GM21447 (cell line): ENCODE results near the gene LMF1.
"Not testable (repeated sequence)": the region's sequence is repeated elsewhere in the genome, so short reads cannot be mapped to it uniquely, and the experiment has no call there.

Experiments
- ATAC-seq: cut with Tn5 transposase; IDR thresholded peaks from one replicate; pipeline ENCODE4 v1.9.1; 2021; ENCODE audit not compliant: unreplicated experiment

Gene LMF1

DNA sequence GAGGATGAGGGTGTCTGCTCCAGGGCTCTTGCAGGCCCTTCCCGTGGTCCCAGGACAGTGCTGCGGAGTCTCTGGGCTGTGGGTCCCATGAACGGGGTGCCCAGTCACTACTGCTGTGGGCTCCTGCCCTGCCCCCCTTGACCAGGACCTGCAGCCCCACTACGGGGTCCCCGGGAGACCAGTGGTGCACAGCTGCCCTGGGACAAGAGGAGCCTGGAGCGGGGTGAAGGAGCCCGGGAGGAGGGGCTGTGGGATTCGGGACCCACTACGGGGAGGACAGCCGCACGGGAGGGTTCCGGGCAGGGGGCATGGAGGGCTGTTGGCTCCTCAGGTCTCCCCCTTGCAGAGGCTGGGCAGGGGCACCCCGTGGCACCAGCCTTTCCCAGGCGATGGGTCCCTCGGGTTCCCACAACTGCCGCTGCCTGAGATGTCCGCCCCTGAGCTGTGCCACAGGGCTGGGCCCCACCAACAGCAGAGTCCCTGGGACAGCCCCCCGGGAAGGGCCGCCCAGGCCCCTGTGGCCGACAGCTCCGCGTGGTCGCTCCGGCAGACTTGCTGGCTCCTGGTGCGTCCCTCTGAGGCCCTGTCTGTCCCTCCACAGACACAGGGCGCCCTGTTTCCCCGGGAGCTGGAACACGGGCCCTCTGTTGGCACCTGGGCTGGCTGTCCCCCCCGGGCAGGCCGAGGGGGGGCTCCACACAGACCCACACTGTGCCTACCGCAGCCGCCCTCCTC, 118.2 kb downstream of the LMF1 start:
- no peak for ATAC-seq

DNA sequence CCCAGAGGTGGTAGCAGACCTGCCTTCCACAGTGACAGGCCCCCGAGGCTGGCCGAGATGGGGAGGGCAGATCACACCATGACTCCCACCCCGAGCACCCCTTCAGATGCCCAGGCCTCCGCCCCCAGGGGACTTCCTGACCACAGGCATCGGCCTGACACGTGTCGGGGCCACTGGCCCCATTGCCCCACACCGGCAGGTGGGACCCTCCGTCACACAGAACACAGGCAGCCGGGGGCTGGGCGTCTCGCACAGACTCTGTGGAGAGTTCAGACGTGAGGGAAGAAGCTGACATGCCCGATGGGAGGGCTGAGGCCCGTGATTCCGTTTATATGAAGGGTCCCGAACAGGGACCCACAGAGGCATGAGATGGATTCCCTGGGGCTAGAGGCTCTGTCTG, 118.9 kb downstream of the LMF1 start:
- ATAC-seq = no peak

DNA sequence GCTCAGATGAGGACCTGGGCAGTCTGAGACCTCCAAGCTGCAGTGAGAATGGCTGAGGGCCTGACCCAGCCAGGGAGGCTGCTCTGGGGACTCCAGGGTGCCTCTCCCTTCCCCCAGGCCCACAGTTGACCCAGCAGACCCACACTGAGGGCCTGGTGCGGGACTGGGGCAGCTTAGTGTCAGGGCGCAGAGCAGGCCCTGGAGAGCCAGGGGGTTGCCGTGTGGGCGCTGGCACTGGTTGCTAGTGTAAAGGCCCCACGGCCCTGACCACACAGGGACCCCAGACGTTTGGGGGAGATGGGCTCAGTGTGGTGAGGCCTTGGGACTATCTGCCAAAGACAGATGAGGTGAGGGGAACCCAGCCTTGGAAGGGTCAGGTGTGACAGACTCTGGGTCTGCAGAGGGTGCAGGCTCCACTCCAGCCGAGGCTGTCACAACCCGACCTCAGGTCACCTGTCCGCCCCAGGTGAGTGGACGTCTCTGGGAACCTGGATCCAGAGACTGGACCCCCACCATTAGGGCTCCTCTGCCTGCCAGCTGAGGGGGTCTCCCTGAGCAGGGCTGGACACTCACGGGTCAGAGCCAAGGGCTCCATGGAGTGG, 119.5 kb downstream of the LMF1 start:
- no peak for ATAC-seq

DNA sequence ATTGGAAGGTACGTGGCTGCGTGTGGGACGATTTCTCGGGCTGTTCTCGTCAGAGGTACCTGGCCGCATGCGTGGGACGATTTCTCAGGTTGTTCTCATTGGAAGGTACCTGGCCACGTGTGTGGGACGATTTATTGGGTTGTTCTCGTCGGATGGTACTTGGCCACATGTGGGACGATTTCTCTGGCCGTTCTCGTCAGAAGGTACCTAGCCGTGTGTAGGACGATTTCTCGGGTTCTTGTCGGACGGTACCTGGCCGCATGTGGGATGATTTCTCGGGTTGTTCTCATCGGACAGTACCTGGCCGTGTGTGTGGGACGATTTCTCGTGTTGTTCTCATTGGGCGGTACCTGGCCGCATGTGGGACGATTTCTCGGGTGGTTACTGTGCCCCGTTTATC, 120.1 kb downstream of the LMF1 start:
- no peak for ATAC-seq

DNA sequence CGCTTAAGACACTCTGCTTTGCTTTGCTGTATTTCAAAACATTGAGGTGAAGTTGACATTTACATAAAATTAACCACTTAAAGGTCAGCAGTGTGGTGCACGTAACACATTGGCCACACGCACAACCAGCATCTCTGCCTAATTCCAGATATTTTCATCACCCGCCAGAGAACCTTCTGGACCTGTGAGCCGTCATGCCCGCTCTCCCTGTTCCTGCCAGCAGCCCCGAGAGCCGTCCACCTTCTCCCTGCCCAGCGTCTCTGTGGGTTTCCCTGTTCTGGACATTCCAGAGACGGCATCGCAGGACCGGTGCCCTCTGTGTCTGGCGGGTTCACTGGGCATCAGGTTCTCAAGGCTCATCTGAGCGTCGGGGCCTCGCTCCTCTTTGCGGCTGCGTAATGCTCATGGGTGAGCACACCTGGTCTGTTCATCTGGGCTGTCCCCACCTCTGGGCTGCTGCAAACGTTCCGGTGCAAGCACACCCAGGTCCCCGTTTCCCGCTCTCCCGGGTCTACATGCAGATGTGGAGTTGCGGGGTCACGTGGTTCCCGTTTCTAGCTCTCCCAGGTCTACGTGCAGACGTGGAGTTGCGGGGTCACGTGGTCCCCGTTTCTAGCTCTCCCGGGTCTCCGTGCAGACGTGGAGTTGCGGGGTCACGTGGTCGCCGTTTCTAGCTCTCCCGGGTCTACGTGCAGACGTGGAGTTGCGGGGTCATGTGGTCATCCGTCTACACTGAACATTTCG, 122.1 kb downstream of the LMF1 start:
- ATAC-seq = no peak

DNA sequence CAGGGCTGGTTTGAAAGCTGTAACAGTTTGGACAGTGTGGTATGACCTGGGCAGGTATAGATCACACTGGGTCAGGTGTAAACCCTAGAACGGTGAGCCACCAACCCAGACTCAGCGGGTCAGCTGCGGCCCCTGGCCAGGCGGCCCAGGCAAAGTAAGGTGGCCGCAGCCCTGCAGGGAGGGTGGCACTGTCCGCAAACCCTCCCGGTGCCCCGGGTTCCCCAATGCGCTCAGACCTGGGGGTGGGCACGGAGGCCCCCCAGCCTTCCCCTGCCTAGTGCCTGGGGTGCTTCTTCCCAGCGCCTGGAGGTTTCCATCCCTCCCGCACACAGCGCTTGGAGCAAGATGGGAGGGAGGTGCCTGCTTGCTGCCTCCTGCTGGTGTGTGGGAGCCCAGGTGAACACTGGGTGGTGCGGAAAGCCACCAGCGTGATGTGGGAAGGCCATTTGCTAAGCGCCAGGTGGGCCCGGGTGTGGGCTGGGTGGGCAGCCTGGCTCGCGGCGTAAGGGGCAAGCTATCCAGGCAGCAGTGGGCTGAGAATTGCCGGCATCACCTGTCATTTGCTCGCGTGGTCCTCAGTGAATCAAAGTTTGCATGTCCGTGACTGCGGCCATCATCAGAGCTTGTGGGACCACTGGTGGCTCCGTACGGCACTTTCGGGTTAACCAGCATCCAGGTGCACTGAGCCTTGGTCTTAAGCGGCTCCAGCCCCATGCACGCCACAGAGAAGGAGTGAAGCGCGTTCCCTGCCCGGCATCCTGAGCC, 122.9 kb downstream of the LMF1 start:
- no peak for ATAC-seq

DNA sequence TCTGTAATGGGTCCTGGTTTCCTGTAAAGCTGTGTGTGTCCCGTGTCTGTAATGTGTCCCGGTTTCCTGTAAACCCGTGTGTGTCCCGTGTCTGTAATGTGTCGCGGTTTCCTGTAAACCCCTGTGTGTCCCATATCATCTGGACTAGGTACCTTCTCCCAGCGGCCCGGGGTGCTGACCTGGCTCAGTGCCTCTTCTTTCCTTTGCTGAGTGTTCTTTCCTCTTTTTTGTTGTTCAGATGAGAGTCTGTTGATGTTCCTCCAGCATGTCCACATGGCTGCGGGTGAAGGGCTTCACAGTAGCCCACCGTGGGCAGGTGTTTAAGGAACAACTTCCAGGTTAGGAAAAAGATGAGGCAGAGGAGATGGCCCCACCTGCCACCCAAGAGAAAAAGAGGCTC, 123.6 kb downstream of the LMF1 start:
- no peak for ATAC-seq

DNA sequence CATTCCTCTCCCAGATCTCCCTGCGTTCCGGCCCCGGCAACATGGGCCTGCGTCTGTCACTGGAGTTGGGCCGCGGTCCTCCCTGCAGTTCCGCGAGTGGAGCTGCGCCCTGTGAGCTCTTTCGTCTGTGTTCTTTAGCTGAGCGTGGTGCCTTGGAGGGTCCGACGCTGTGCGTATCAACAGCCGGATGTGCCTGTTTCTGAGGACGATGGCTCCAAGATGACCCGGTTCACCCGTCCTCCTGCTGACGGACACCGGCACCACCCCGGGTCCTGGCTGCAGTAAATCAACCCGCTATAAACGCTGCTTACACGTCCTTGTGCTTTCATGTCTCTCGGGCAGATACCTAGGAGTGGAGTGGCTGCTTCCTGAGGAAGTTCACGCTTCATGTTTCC, 125.4 kb downstream of the LMF1 start:
- ATAC-seq = no peak

DNA sequence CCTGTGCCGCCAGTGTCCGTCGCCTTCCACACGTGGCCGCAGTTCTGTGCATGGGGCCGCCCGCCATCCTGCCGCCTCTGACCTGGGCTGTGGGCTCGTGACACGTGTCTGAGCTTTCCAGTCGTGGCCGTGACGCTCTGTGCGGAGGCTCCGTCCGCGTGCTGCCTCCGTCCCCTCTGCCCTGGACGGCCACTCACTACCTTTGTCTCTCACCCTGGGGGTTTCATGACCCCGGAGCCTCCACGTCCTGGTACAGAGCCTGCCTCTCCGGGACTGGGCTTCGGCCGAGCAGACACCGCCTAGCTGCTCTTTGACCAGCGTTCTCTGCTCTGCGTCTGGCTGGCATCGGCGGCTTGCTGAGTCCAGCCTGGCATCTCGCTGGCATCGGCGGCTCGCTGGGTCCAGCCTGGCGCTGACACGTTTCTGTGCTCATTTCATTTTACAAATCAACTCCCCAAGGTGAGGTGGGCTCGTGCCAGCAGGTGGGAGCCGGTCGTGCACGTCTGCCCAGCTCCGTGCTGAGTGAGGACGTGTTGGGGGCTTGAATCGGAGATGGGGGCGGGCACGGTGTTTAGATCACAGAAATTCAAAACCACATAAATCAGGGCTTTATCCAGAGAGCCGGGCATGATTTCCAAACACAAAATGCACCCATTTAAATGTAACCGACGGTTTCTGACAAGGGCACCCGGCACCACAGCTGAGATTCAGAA, 126.0 kb downstream of the LMF1 start:
- no peak for ATAC-seq

DNA sequence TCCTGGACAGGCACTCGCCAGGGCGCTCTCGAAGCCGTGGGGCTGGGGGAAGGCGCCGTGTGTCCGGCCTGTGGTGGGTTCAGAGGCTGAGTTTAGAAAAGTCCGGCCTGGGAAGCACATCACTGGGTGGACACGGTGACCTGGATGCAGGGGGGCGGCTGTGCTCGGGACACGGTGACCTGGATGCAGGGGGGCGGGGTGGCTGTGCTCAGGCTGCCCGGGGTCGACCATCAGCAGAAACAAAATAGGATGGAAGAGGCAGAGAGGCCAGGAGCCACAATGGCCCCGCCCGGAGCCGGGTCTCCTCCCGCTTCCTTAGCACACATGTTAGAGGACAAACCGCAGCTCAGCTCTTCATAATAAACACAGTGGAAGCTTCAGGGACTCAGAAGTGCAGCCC, 127.0 kb downstream of the LMF1 start:
- ATAC-seq = no peak

DNA sequence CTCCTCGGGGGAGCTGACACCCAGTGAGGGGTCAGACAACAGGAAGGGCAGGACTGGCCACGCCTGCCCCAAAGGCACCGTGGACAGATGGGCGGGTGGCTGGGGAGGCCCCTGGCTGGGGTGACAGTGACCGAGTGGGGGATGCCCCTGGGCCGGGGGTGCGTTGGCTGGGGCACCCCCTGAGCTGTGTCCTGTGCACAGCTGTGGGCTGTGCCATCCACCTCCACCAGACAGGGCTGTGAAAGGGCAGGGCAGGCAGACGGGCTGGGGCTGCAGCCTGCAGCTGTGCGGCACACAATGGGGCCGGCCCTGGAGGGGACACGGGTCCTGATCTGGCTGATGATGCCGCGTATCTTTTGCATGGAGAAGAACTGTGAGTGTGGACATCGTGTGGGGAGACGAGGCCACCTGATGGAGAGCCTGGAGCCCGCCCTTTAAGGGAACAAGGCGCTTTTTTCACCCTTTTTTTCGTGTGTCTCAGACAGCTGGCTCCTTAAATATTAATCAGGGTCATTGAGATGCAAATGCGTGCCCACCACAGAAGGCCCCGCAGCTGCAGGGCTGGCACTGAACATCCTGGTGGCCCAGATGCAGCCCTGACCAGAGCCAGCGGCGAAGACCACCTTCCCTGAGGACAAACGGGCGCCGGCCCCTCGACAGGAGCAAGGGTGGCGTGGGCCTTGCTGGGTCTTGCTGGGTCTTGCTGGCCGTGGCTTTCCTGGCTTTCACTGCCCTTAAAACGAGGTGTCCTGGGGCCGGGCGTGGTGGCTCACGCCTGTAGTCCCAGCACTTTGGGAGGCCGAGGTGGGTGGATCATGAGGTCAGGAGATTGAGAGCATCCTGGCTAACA, 127.8 kb downstream of the LMF1 start:
- ATAC-seq = no peak

DNA sequence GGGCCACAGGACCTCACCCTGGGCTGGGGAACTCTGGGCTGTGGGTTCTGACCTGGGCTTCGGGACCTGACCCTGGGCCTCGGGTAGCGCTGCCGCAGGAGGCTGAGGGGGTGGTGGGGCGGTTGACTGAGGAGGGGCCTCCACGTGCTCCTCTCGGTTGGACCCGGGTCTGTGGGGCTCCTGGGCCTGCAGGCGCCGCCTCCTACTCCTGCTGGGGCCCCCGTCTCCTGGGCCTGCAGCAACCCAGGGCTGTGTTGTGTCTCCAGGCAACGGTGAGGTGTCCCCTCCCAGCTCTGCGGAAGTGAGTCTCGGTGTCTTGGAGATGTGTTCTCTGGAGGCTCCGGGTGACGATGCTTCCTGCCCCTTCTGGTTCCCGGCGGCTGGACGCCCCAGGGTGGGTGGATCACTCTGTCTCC, 128.7 kb downstream of the LMF1 start:
- no peak for ATAC-seq

DNA sequence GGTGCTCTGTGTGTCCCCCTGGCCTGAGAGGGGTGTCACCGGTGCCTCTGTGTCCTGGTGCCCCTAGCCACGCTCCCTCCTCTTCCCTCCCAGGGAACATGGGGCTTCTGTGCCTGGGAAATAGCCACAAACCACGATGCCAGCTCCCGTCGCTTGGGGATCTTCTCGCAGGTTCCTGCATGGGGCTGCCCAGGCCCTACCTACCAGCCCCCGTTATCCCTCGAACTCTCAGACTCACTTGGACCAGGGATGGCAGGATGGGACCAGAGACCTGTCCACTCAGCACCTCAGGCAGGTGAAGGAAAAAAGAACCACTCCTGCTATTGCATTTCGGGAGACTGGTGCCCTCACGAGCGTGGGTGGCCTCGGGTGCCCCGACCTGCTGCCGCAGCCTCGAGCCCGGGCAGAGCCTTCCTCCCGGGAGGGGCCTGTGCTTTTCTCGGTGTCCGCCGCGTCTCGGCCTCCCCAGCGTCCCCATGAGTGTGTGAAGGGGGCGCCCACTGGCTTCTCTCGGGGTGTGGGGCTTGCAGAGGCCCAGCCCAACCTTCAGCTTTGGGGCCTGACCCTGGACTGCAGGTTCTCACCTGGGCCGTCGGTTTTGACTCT, 129.2 kb downstream of the LMF1 start:
- ATAC-seq = no peak

DNA sequence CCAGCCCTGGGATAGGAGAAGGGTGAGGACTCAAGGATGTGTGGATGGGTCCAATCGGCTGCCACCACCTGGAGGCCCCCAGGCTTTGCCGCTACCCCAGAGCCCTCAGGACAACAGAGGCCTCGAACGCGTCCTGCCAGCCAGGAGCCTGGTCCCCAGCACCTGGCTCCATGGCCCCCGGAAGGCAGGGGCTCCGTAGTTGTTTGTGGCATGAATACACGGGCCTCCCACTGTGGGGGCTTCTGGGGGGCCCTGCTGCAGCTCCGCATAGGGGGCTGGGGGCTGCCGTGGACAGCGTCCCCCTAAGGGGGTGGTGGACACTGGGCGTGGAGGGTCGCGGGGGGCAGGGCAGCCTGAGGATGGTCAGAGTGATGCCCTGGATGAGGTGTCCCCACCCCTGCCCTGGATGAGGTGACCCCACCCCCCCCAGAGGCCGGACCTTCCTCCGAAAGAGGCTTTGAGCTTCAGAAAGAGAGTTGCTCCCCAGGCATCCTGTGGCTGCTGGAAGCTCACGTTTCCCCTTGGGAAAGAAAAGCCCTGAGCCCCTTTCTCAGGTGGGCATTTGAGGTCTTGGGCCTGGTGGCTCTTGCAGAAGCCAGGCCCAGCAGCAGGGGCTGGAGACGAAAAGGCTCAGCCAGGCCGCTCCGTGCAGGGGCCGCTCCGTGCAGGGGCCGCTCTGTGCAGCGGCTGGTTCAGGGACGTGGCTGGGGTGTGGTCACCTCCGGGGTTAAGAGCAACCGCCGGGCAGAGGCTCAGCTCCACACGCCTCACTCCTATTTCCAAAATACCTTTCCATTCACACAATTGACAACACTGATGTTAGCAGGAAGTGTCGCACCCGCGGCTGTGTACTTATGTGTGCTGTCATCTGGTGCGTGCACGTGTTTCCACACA, 130.0 kb downstream of the LMF1 start:
- no peak for ATAC-seq

DNA sequence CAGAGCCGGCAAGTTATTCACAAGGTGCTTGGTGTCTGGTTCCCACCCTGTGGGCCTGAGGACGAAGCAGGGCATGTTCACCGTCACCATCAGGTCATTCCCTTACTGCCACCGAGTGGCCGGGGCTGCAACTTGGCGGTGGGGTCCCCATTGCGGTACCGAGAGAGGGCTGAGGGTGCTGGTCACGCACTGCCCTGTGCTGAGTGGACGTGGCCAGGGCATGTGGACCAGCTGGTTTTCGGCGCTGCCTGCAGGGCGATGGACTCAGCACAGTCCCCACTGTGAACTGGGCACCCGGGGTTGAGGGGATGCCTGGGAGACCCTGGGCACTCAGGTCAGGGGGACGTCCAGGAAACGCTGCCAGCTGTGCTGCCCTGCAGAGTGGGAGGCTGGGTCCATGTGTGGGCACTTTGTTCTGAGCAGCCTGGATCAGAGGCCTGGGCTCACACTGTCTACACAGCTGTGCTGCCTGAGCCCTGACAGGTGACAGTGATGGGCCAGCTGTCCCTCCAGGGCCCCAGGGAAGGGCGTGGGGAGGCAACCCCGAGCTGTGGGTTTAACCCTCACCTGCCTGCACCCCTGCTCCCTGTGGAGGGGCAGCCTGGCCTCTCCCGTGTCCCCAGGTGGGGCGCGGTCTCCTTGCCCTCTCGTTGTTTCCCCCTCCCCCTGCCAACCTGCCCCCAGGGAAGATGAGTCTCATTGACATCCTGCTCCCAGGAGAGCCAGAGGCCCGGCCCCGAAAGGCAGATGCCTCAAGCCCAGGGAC, 131.0 kb downstream of the LMF1 start:
- ATAC-seq = no peak

DNA sequence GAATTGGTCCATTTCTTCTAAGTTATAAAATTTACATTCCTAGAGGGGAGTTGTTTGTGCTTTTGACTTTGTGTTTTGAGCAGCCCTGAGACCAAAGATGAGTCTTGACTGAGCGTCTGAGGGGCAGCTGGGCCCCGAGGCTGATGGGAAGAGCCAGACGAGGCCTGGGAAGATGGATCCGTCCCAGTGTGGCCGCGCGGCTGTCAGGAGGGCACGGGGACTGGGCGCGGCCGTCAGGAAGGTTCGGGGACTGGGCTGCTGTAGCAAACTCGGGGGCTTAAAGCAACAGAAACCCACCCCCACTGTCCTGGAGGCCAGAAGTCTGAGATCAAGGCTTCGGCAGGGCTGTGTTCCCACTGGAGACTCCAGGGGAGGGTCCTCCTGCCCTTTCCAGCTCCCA, 132.0 kb downstream of the LMF1 start:
- no peak for ATAC-seq

DNA sequence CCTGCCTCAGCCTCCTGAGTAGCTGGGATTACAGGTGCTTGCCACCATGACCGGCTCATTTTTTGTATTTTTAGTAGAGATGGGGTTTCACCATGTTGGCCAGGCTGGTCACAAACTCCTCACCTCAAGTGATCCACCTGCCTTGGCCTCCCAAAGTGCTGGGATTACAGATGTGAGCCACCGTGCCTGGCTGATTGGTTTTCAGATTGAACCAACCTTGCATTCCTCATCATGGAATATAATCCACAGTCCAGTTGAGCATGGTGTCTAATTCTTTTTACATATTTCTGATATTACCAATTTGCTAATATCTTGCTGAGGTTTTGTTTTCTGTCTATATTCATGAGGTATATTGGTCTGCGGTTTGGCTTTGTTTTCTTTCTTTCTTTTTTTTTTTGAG, 134.0 kb downstream of the LMF1 start:
- ATAC-seq = not testable (repeated sequence)

DNA sequence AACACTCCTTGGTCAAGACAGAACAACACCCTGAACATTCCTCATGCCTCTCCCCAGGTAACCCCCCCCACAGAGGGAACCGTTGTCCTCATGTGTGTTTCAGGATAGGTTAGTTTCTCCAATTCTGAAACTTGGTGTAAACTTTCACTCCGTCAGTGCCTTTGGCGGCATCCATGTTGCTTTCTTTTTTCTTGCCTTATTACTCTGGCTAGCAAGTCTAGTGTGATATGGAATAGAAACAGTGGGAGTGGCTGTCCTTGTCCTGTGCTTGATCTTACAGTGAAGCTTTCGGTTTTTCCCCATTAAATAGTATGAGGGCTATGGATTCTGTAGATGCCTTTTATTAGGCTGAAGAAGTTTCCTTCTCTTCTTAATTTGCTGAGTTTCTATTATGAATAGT, 134.6 kb downstream of the LMF1 start:
- no peak for ATAC-seq
